ENCODE results near the gene TOMM20. TPM values are rescaled to one million over a fixed set of nuclear protein-coding genes. Genes with fewer than 3 reads are reported as not detected.
A peak's percentile ranks its signal among the peaks of the same experiment; 100 is the strongest.

The TOMM20 gene
- total RNA-seq, 1 donor from 2014 or later = 70.3 TPM

DNA sequence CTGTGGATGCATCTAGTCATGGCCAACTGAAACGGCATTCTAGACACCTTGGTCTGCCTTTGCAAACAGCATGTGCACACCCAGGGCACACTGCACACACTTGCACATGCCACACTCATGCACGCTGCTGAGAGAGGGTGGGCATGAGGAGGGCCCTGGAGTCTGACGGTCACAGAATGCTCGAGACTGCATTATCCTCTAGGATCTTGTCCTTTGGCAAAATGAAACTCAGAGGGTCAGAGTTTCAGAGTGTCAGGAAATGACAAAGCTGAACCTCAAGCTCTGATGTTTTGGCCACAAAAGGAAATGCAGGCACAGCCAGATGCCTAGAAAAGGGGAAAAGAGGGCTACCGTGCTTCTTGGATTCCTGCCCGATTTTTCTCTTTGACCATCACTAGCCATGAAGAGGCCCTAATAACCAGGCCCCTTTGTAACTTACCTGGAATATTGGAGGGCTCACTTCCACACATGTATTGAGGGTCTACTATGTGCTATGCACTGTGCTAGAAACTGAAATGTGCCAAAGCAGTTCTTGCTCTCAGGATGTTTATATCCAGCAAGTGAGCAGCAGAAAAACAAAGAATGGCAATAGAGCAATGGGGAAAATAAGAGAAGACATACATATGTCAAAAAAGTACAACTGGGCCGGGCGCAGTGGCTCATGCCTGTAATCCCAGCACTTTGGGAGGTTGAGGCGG, 65.4 kb downstream of the TOMM20 start:
- DNase-seq (ENCODE audit: low spot score) = no peak

DNA sequence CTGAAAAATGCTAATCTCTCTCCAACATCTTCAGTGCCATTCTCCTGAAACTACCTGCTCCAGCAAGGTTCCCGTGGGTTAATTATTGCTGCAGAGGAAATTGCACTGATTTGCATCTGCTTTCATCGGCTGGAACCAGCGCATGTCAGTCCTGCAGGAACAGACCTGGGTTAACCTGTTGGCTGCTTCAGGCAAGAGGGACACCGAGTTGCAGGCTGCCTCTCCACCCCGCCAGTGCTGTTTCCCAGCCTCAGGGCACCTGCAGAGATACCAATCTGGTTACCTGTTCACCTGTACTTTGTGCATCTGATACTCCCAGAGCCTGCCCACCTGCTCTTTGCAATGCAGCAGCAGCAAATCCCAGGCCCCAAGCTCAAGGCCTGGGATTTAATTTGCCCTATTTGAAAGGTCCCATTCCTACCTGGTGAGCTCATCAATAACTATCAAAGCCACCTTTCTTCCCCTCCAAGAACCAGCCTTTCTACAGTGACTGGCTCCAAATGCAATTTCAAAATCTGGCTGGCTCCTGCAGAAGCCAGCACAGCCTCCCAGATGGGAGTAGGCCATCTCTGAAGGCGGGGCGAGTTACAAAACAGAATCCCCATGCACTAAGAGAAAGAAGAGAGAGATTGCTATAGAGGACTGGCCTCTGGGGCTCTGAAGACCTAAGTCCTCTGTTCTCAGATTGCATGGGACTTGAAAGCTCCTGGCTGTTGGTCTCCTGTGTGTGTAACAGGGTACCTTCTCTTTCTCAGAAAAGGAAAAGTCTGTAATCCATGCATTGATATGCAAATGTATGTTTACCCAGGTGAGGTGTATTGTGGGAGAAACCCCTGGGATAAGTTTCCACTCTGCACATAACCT, 67.8 kb downstream of the TOMM20 start:
- DNase-seq (ENCODE audit: low spot score) = peak; percentile 51

Other genes with a start within 250 kb of the TOMM20 start
- 51.0 TPM for gene RBM34, start 32.4 kb upstream of the TOMM20 start, total RNA-seq
- 39.9 TPM for gene ARID4B, start 199.3 kb upstream of the TOMM20 start, total RNA-seq
- 34.5 TPM for gene GGPS1, start 199.7 kb upstream of the TOMM20 start, total RNA-seq
- 21.4 TPM for gene TBCE, start 238.6 kb upstream of the TOMM20 start, total RNA-seq